ENCODE results near the gene CCDC88A. TPM values are rescaled to one million over a fixed set of nuclear protein-coding genes. Genes with fewer than 3 reads are reported as not detected.

The CCDC88A gene
- total RNA-seq, 1 experiment from 2014 or later, result 12.3 TPM

DNA sequence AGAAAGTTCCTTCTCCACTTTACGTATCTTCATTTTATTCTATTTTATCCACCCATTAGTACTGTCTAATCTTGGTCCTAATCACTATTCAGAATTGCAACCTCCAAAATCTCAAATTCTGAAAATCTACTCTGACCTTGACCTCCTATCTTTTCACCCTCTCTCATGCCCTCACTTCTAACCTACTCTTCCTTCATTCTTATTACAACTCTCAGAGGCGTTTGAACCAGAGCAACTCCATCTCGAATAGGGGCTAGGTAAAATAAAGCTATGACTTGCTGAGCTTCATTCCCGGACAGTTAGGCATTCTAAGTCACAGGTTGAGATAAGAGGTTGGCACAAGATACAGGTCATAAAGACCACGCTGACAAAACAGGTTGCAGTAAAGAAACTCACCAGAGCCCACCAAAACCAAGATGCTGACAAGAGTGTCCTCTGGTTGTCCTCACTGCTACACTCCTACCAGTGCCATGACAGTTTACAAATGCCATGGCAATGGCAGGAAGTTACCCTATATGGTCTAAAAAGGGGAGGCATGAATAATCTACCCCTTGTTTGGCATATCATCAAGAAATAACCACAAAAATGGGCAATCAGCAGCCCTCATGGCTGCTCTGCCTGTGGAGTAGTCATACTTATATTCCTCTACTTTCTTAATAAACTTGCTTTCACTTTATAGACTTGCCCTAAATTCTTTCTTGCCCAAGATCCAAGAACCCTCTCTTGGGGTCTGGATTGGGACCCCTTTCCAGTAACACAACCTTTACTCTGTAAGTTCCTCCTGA is 11.4 kb downstream of the CCDC88A start:
- Histone ChIP-seq H3K27ac (no peak overlapping the region), H2AFZ (no peak overlapping the region), H3K27me3 (ENCODE audit: insufficient read depth, low read depth) (no peaks in the 10 kb centered on the region), H3K4me1 (replicated peaks; ENCODE audit: insufficient read depth) (no peaks in the 10 kb centered on the region), H3K79me2 (ENCODE audit: low read depth) (no peaks in the 10 kb centered on the region), H3K9me2 (ENCODE audit: insufficient read depth) (no peaks in the 10 kb centered on the region; the same call in 1 of the 2 replicates), H3K4me3 (no peak overlapping the region), H3K4me2 (no peak overlapping the region), H3F3A (ENCODE audit: insufficient read depth, low read depth) (no peaks in the 10 kb centered on the region), H4K20me1 (ENCODE audit: insufficient read depth) (no peaks in the 10 kb centered on the region), H3K36me3 (ENCODE audit: low read depth) (no peaks in the 10 kb centered on the region), H3K9me3 (ENCODE audit: insufficient read depth, low read depth) (no peaks in the 10 kb centered on the region)
- intact Hi-C loops (cut with micrococcal nuclease; ENCODE audit: unreplicated experiment), result no loop called here
- no peak for DNase-seq
- TF ChIP-seq, protein P1, sequence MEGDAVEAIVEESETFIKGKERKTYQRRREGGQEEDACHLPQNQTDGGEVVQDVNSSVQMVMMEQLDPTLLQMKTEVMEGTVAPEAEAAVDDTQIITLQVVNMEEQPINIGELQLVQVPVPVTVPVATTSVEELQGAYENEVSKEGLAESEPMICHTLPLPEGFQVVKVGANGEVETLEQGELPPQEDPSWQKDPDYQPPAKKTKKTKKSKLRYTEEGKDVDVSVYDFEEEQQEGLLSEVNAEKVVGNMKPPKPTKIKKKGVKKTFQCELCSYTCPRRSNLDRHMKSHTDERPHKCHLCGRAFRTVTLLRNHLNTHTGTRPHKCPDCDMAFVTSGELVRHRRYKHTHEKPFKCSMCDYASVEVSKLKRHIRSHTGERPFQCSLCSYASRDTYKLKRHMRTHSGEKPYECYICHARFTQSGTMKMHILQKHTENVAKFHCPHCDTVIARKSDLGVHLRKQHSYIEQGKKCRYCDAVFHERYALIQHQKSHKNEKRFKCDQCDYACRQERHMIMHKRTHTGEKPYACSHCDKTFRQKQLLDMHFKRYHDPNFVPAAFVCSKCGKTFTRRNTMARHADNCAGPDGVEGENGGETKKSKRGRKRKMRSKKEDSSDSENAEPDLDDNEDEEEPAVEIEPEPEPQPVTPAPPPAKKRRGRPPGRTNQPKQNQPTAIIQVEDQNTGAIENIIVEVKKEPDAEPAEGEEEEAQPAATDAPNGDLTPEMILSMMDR (conservative IDR thresholded peaks at IDR 0.05), result no peak
- TF ChIP-seq EZH2 (IDR thresholded peaks at IDR 0.05; ENCODE audit: low read depth), result no peak
- BruUV-seq (replicated peaks), result no TSS peak
- ChIA-PET POLR2A (ENCODE audit: unreplicated experiment) (no interaction called here), CTCF (no interaction called here)

DNA sequence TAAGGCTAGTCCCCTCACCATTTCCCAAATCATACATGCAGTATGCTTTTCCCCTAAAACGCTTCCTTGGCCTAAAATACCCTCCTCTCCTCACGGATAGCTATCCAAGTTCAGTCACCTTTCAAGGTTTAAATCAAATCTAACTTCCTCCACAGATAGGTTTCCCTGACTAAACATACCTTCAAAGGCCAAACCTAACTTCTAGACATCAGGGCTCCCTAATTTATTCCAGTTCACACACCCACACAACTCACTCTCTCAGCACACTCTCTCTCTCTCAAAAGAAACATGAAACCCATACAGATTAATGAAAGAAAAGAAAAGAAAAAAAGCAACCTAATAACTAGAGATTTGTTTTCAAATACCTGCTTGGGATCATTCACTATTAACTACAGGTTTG is 14.5 kb downstream of the CCDC88A start:
- POLR2A ChIA-PET (ENCODE audit: unreplicated experiment), result no interaction called here
- intact Hi-C loops (cut with micrococcal nuclease; ENCODE audit: unreplicated experiment), result no loop called here
- no peaks in the 10 kb centered on the region for H3F3A ChIP-seq (ENCODE audit: insufficient read depth, low read depth)
- CTCF ChIA-PET, result no interaction called here
- no peaks in the 10 kb centered on the region for H4K20me1 ChIP-seq (ENCODE audit: insufficient read depth)
- no peak for DNase-seq
- no peaks in the 10 kb centered on the region for H3K79me2 ChIP-seq (ENCODE audit: low read depth)
- H3K9me3 ChIP-seq (ENCODE audit: insufficient read depth, low read depth), result no peaks in the 10 kb centered on the region
- no peak overlapping the region for H3K4me3 ChIP-seq
- no peaks in the 10 kb centered on the region for H3K4me1 ChIP-seq (replicated peaks; ENCODE audit: insufficient read depth)
- TF ChIP-seq, protein P1 (conservative IDR thresholded peaks at IDR 0.05), result no peak
- no peak for TF ChIP-seq EZH2 (IDR thresholded peaks at IDR 0.05; ENCODE audit: low read depth)
- no peaks in the 10 kb centered on the region for H3K27me3 ChIP-seq (ENCODE audit: insufficient read depth, low read depth)
- H3K9me2 ChIP-seq (ENCODE audit: insufficient read depth), result no peaks in the 10 kb centered on the region; the same call in 1 of the 2 replicates
- H3K4me2 ChIP-seq, result no peak overlapping the region
- no peaks in the 10 kb centered on the region for H3K36me3 ChIP-seq (ENCODE audit: low read depth)
- no TSS peak for BruUV-seq (replicated peaks)
- H2AFZ ChIP-seq, result no peak overlapping the region
- no peak overlapping the region for H3K27ac ChIP-seq

DNA sequence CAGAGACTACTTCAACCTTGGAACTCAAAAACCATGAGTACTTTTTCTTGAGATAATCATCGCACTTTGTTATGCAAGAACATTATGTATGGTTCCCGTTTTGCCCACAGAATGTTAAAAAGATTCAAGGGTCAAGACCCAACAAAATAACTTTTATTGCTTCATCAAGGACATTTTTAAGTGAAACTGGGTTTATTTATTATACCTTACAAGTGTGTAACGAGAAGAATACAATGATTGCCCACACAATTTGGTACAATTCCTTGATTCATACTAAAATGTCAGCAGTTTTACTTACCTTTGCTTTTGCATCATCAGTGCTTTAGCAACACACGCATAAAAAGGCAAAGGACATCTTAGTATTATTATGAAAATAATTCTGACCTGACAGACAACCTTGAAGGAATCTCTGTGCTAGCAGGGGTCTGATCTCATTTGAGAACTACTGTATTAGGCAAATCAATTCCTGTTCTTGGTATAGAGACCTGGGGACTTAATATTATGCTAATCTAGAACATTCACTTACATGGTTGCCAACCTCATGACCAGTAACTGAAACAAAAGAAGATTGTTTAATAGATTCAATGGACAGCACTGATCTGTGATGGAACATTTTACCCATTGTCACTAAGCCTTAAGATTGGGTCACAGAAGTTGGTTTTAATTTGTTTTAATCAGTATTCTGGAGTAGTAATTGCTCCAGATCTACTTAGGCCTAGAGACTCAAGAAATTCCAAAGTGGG is 16.2 kb downstream of the CCDC88A start:
- Histone ChIP-seq H2AFZ (no peak overlapping the region), H3K4me1 (replicated peaks; ENCODE audit: insufficient read depth) (no peaks in the 10 kb centered on the region), H3K9me3 (ENCODE audit: insufficient read depth, low read depth) (no peaks in the 10 kb centered on the region), H3K4me3 (no peak overlapping the region), H3K4me2 (no peak overlapping the region), H3K27me3 (ENCODE audit: insufficient read depth, low read depth) (no peaks in the 10 kb centered on the region), H3K79me2 (ENCODE audit: low read depth) (no peaks in the 10 kb centered on the region), H3F3A (ENCODE audit: insufficient read depth, low read depth) (no peaks in the 10 kb centered on the region), H3K27ac (no peak overlapping the region), H3K36me3 (ENCODE audit: low read depth) (no peaks in the 10 kb centered on the region), H4K20me1 (ENCODE audit: insufficient read depth) (no peaks in the 10 kb centered on the region), H3K9me2 (ENCODE audit: insufficient read depth) (no peaks in the 10 kb centered on the region; the same call in 1 of the 2 replicates)
- intact Hi-C loops (cut with micrococcal nuclease; ENCODE audit: unreplicated experiment), result no loop called here
- no peak for DNase-seq
- no peak for TF ChIP-seq EZH2 (IDR thresholded peaks at IDR 0.05; ENCODE audit: low read depth)
- TF ChIP-seq, protein P1 (conservative IDR thresholded peaks at IDR 0.05), result no peak
- POLR2A ChIA-PET (ENCODE audit: unreplicated experiment), result no interaction called here
- CTCF ChIA-PET, result no interaction called here
- BruUV-seq (replicated peaks), result no TSS peak
